Heart left ventricle (tissue), 16 donors: ENCODE data around the gene LRRC75B. TPM values are rescaled to one million over a fixed set of nuclear protein-coding genes. Genes with fewer than 3 reads are reported as not detected.
"Not testable (repeated sequence)": the region's sequence is repeated elsewhere in the genome, so short reads cannot be mapped to it uniquely, and the experiment has no call there.

Source experiments
- ATAC-seq, 4 donors: fragments of 200-7000 bp; cut with Tn5 transposase; one replicate each; pipeline ENCODE4 v1.9.1; 2020 to 2022; ENCODE audit warnings: moderate library complexity in 4 of 4, mild to moderate bottlenecking in 3 of 4, moderate number of reproducible peaks in 1 of 4
- DNase-seq, 5 donors: peaks; one replicate each; pipeline ENCODE4 v3.0.0-alpha.2; 2020
- H3K27ac ChIP-seq, 12 donors: fragments of 200-600 bp; sonication (generic) in 4 of 12; one replicate each; pipeline versions ENCODE4 v1.5.0 to v1.8.0; 2016 to 2022; ENCODE audit warnings: mild to moderate bottlenecking in 2 of 12
- H3K27me3 ChIP-seq, 9 donors: fragments of 200-600 bp; sonication (generic) in 2 of 9; one replicate each; pipeline versions ENCODE4 v1.5.1 to v1.8.0; 2016 to 2022; ENCODE audit warnings: mild to moderate bottlenecking in 3 of 9
- H3K36me3 ChIP-seq, 9 donors: fragments of 200-600 bp; sonication (generic) in 2 of 9; one replicate each; pipeline versions ENCODE4 v1.5.0 to v1.8.0; 2018 to 2022; ENCODE audit warnings: mild to moderate bottlenecking in 2 of 9
- H3K4me1 ChIP-seq, 12 donors: fragments of 200-600 bp; sonication (generic) in 4 of 12; one replicate each; pipeline versions ENCODE4 v1.5.0 to v1.8.0; 2016 to 2022; ENCODE audit warnings: mild to moderate bottlenecking in 3 of 12
- H3K4me3 ChIP-seq, 12 donors: fragments of 200-600 bp; sonication (generic) in 4 of 12; one replicate each; pipeline versions ENCODE4 v1.5.0 to v1.8.0; 2017 to 2022; ENCODE audit warnings: mild to moderate bottlenecking in 9 of 12, moderate library complexity in 4 of 12
- H3K9me3 ChIP-seq, 12 donors: fragments of 200-600 bp; sonication (generic) in 4 of 12; one replicate each; pipeline versions ENCODE4 v1.5.0 to v1.8.0; 2016 to 2022; ENCODE audit warnings: mild to moderate bottlenecking in 1 of 12
- CTCF ChIP-seq, 12 donors: fragments of 200-600 bp; sonication (generic) in 4 of 12; IDR thresholded peaks; one replicate each; pipeline versions ENCODE4 v1.5.0 to v1.8.0; 2018 to 2022; ENCODE audit warnings: antibody characterized with exemption in 12 of 12, mild to moderate bottlenecking in 5 of 12
- WGBS, 4 donors: extraction: QIAGEN DNeasy Blood & Tissue Kit in 2 of 4; methylation state at CpG; one replicate each; pipeline versions ENCODE4 v1.1.5 to v1.1.7; 2013 to 2018; 5-methylcytosine and 5-hydroxymethylcytosine counted together
- intact Hi-C, 10 donors: fragments of 100-400 bp; cut with DNase I; formaldehyde crosslinking; loops; one replicate each; pipeline versions ENCODE4 v1.11.1 to v1.14.2; 2022
- polyA plus RNA-seq, 2 donors: library from polyadenylated mRNA; stranded (reverse); fragments of 200-250 nt; gene quantifications; one replicate each; pipeline ENCODE4 v1.2.3, GENCODE V29; 2013
- total RNA-seq, 9 donors: library from RNA; depleted of rRNA in 2 of 9; stranded (reverse); fragments of >200 nt in 2 of 9; fragmentation: NEBNext Ultra II Directional in 3 of 9; extraction: Animal tissue kit (Norgen Biotek cat#: 25700) in 3 of 9; gene quantifications; one replicate each; pipeline versions ENCODE4 v1.1.0 to v1.2.4, GENCODE V29; 2016 to 2023
- donor health status: ischemic (EF 13 %, LVEDD 7.1; RV severe dilation, severe dysfunction).
- donor health status: healthy with polysubstance abuse.
- donor health status: DM: no; HTN: yes; CAD: no.
- donor health status: DM: no; HTN: no; CAD: no.
- donor health status: ischemic (EF 25% LVEDD 6.9; RV normal size, moderate dysfunction).
- donor health status: ischemic (EF 25% LVEDD 5.7; RV mildly dilated, moderate dysfunction).
- donor health status: healthy.
- donor health status: DM: yes; HTN: yes; CAD: no.
- donor health status: ischemic (EF 35%, LVEDD 5.7; RV mildly dilated, moderate dysfunction).
- donor health status: nonischemic (EF 11% LVEDD 7.7; RV severe dilation, severe dysfunction).
- donor health status: DM: yes; HTN: yes; CAD: no.
- donor health status: PGD.
- donor health status: ischemic (EF 29% LVEDD 5.4; RV normal size, mild dysfunction).
- donor health status: nonischemic (EF 23%, LVEDD 6.1; RV moderate dilation, normal function).

Gene LRRC75B
- total and polyA plus RNA-seq, 11 donors, result 2.6 to 8.0 (median 4.5) TPM

GRCh38 chr22:24629069-24629468 is 36.2 kb upstream of the LRRC75B start:
- H3K9me3 ChIP-seq, H3K27ac ChIP-seq, DNase-seq, H3K36me3 ChIP-seq, ATAC-seq, H3K27me3 ChIP-seq, intact Hi-C loops, H3K4me3 ChIP-seq: not testable (repeated sequence)
- peaks cover 0 to 14% (median 0%) of the 10 kb centered on the region in 12 donors for H3K4me1 ChIP-seq
- TF ChIP-seq CTCF (IDR thresholded peaks at IDR 0.05), result peak in 9 of 12 donors; percentile 13 to 46 (median 31)
- 53 to 100% (median 68%) methylated on average over 1 to 9 of the region's 11 CpGs for whole genome bisulfite sequencing, 4 donors

- H3K4me3 ChIP-seq, H3K27me3 ChIP-seq, H3K4me1 ChIP-seq, ATAC-seq, DNase-seq, H3K27ac ChIP-seq, H3K36me3 ChIP-seq, intact Hi-C loops, H3K9me3 ChIP-seq: not testable (repeated sequence)
- 80 to 100% (median 94%) methylated on average over 1 to 13 of the region's 16 CpGs for WGBS, 4 donors
Measured at GRCh38 chr22:24627911-24628310, 35.0 kb upstream of the LRRC75B start.

GRCh38 chr22:24622596-24622995 is 29.7 kb upstream of the LRRC75B start:
- DNase-seq, H3K4me3 ChIP-seq, ATAC-seq, H3K27ac ChIP-seq, H3K36me3 ChIP-seq, H3K4me1 ChIP-seq, H3K9me3 ChIP-seq, intact Hi-C loops, H3K27me3 ChIP-seq: not testable (repeated sequence)
- WGBS, 4 donors, result 70 to 83% (median 75%) methylated on average over 2 of the region's 2 CpGs

- H3K4me1 ChIP-seq, H3K9me3 ChIP-seq, ATAC-seq, H3K4me3 ChIP-seq, DNase-seq, H3K27ac ChIP-seq, H3K27me3 ChIP-seq, H3K36me3 ChIP-seq, intact Hi-C loops: not testable (repeated sequence)
- 60 to 92% (median 70%) methylated on average over 1 to 4 of the region's 5 CpGs for WGBS, 4 donors
Measured at GRCh38 chr22:24621244-24621643, 28.4 kb upstream of the LRRC75B start.

- H3K36me3 ChIP-seq, H3K27me3 ChIP-seq, intact Hi-C loops, H3K4me1 ChIP-seq, ATAC-seq, DNase-seq, H3K4me3 ChIP-seq, H3K27ac ChIP-seq, H3K9me3 ChIP-seq: not testable (repeated sequence)
- WGBS, 4 donors, result 73 to 82% (median 78%) methylated on average over 11 to 15 of the region's 15 CpGs
Measured at GRCh38 chr22:24614794-24615193, 21.9 kb upstream of the LRRC75B start.

GRCh38 chr22:24609888-24610287 is 17.0 kb upstream of the LRRC75B start:
- WGBS, 4 donors, result 96% methylated on average over 3 of the region's 3 CpGs; no CpG with 5 or more reads in 2 of the 4 donors
- not testable (repeated sequence) for ATAC-seq

GRCh38 chr22:24608327-24608726 is 15.5 kb upstream of the LRRC75B start:
- DNase-seq, H3K9me3 ChIP-seq, H3K4me1 ChIP-seq, H3K27me3 ChIP-seq, H3K27ac ChIP-seq, H3K36me3 ChIP-seq: not testable (repeated sequence)
- peak overlapping the region in 1 of 12 donors; percentile 45 for H3K4me3 ChIP-seq
- 81 to 93% (median 89%) methylated on average over 3 to 6 of the region's 6 CpGs for WGBS, 4 donors
- ATAC-seq, result peak in 2 of 4 donors; percentile 28 to 48
- intact Hi-C loops, result loop anchor here in 1 of 10 donors (10.0 kb wide), 1 partner anchor 934 kb away; no protein-coding TSS in a partner anchor

More at GRCh38 chr22:24609888-24610287, 17.0 kb upstream of the LRRC75B start:
- not testable (repeated sequence) for H3K4me3 ChIP-seq, H3K9me3 ChIP-seq, H3K4me1 ChIP-seq, H3K27me3 ChIP-seq, H3K36me3 ChIP-seq, H3K27ac ChIP-seq, DNase-seq
- intact Hi-C loops, result loop anchor here in 1 of 10 donors (10.0 kb wide), 1 partner anchor 935 kb away; no protein-coding TSS in a partner anchor

- Histone ChIP-seq H3K4me1 (peaks cover 0 to 12% (median 0%) of the 10 kb centered on the region in 12 donors), H3K4me3 (peak overlapping the region in 1 of 12 donors; percentile 45)
- H3K9me3 ChIP-seq, H3K36me3 ChIP-seq, H3K27ac ChIP-seq, H3K27me3 ChIP-seq: not testable (repeated sequence)
- DNase-seq, result peak in 1 of 5 donors; percentile 51
- intact Hi-C loops, result loop anchor here in 1 of 10 donors (10.0 kb wide), 1 partner anchor 933 kb away; no protein-coding TSS in a partner anchor
- WGBS, 4 donors, result 73 to 78% (median 76%) methylated on average over 6 to 18 of the region's 18 CpGs
- ATAC-seq, result peak in 3 of 4 donors; percentile 39 to 65 (median 63)
Measured at GRCh38 chr22:24607429-24607983, 14.6 kb upstream of the LRRC75B start.

- not testable (repeated sequence) for H3K36me3 ChIP-seq, H3K27ac ChIP-seq, DNase-seq, H3K9me3 ChIP-seq, H3K4me3 ChIP-seq, ATAC-seq, H3K27me3 ChIP-seq
- 13 to 67% (median 39%) methylated on average over 1 to 2 of the region's 2 CpGs for WGBS, 4 donors
- H3K4me1 ChIP-seq, result peaks cover 0 to 18% (median 0%) of the 10 kb centered on the region in 12 donors
- intact Hi-C loops, result loop anchor here in 1 of 10 donors (10.0 kb wide), 1 partner anchor 932 kb away; no protein-coding TSS in a partner anchor
Measured at GRCh38 chr22:24606340-24606739, 13.5 kb upstream of the LRRC75B start.
